Measurements from ENCODE around the gene TTC24.

Gene TTC24

DNA sequence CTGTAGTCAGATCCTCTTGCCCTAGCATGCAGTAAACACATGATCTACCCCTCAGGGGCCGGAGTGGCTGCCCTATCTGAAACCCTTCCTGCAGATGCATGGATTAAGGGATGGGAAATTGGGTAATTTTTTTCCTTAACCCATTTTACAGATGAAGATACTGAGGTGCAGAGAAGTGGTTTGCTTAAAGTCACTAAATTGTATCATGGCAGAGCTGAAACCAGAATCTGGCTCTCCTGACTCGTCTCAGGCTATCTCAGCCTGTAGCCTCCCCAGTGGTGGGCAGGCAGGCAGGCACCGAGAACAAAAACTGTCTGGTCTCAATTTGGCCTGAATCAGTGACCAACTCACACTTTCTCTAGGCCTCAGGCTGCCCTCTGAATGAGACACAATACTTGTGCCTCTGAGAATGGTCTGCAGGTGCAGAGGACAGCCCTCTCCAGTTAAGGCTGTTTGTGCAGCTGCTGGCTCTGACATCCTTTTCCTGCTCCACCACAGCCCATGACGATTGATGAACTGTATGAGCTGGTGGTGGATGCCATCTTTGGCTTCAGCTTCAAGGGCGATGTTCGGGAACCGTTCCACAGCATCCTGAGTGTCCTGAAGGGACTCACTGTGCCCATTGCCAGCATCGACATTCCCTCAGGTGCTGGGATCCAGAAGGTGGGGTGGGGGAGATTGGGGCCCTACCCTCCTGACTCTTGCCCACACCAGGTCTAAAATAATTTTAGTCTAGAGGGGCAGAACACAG lies 13.6 kb downstream of the TTC24 start:
- no peak for ATAC-seq (replicated peaks; ENCODE audit: extremely low read depth, poor library complexity, severe bottlenecking)
- Mint-ChIP-seq H3K27ac (ENCODE audit: low read depth) (peak overlapping the region; percentile 76), H3K36me3 (ENCODE audit: insufficient read depth) (peaks cover 23% of the 10 kb centered on the region), H3K4me1 (peaks cover 23% of the 10 kb centered on the region), H3K27me3 (no peaks in the 10 kb centered on the region), H3K9me3 (no peaks in the 10 kb centered on the region), H3K4me3 (peak overlapping the region; percentile 76)
- no peak for DNase-seq (ENCODE audit: low spot score in 2 of 2)

DNA sequence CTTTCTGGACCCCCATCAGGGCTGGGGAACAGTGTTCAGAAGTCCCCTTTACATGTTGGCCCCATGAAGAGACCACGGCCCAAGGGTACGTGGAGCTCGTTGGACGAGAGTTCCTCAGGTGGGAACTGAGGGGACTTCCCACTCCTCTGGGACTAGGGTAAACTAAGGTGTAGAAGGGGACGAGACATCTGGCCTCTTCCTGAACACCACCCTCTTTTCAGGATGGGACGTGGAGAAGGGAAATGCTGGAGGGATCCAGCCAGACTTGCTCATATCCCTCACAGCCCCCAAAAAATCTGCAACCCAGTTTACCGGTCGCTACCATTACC lies 14.1 kb downstream of the TTC24 start:
- Mint-ChIP-seq H3K4me1 (peaks cover 28% of the 10 kb centered on the region), H3K27me3 (no peaks in the 10 kb centered on the region), H3K4me3 (no peak overlapping the region), H3K36me3 (ENCODE audit: insufficient read depth) (peaks cover 27% of the 10 kb centered on the region), H3K27ac (ENCODE audit: low read depth) (no peak overlapping the region), H3K9me3 (no peaks in the 10 kb centered on the region)
- no peak for ATAC-seq (replicated peaks; ENCODE audit: extremely low read depth, poor library complexity, severe bottlenecking)
- DNase-seq (ENCODE audit: low spot score in 2 of 2) = no peak

DNA sequence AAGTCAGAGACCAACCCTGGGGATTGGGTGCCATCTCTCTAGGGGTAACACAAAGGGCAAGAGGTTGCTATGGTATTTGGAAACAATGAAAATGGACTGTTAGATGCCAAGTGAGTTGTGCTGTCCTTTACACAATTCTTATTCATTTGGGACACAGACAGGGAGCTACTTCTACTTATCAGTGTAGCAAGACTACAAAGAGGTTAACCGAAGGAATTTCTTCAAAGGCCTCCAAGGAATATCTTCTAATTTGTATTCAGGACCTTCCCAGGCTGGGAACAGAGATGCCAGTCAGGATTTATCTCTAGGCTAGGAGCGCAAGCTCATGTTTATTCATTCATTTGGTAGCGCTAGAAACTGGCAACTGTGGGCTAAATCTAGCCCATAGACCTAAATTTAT lies 14.7 kb downstream of the TTC24 start:
- DNase-seq (ENCODE audit: low spot score in 2 of 2) = no peak
- Mint-ChIP-seq H3K4me1 (peaks cover 30% of the 10 kb centered on the region), H3K36me3 (ENCODE audit: insufficient read depth) (peaks cover 28% of the 10 kb centered on the region), H3K27me3 (no peaks in the 10 kb centered on the region), H3K27ac (ENCODE audit: low read depth) (no peak overlapping the region), H3K4me3 (no peak overlapping the region), H3K9me3 (no peaks in the 10 kb centered on the region)
- ATAC-seq (replicated peaks; ENCODE audit: extremely low read depth, poor library complexity, severe bottlenecking) = no peak

DNA sequence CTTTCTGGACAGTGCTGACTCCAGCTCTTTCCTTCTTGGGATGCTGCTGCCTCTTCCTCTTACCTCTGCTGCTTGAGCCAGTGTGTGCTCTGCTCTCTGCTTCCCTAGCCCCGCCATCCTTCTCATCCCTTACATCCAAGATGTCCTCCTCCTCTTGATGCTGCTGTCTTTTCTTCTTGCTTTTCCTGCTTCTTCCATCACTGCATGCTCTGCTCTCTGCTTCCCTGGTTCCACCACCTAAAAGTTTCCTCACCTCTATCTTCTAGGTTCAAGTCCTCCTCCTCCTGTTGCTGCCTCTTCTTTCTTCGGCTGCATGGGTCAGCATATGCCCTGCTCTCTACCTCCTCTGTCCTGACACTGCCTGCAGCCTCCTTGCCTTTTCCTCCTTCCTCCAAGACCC lies 15.5 kb downstream of the TTC24 start:
- DNase-seq (ENCODE audit: low spot score in 2 of 2) = no peak
- H3K27me3 Mint-ChIP-seq = no peaks in the 10 kb centered on the region
- H3K27ac Mint-ChIP-seq (ENCODE audit: low read depth) = peak overlapping the region; percentile 1
- H3K9me3 Mint-ChIP-seq = no peaks in the 10 kb centered on the region
- no peak for ATAC-seq (replicated peaks; ENCODE audit: extremely low read depth, poor library complexity, severe bottlenecking)
- H3K36me3 Mint-ChIP-seq (ENCODE audit: insufficient read depth) = peaks cover 28% of the 10 kb centered on the region
- H3K4me1 Mint-ChIP-seq = peaks cover 30% of the 10 kb centered on the region
- H3K4me3 Mint-ChIP-seq = no peak overlapping the region

DNA sequence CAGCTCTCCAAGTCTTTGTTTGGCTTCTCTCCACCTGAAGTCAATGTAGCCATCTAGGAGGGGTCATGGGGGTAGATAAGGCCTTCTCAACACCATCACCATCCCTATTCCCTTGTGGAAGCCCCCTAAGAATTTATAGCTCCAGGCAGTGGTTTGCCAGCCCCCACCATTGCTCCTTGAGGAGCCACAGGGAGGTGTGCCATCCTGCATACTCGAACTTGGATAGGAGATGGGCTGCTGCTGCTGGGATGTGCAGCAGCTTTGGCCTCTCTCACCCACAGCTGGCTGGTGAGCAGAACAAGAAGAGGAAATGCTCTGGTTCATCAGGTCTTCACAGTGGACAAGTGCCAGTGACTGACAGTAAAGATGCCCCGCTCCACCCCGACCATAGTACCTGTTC lies 16.9 kb downstream of the TTC24 start:
- no peak overlapping the region for H3K27ac Mint-ChIP-seq (ENCODE audit: low read depth)
- no peak for ATAC-seq (replicated peaks; ENCODE audit: extremely low read depth, poor library complexity, severe bottlenecking)
- H3K27me3 Mint-ChIP-seq = no peaks in the 10 kb centered on the region
- H3K36me3 Mint-ChIP-seq (ENCODE audit: insufficient read depth) = peaks cover 31% of the 10 kb centered on the region
- H3K4me1 Mint-ChIP-seq = peaks cover 32% of the 10 kb centered on the region
- no peak for DNase-seq (ENCODE audit: low spot score in 2 of 2)
- H3K4me3 Mint-ChIP-seq = no peak overlapping the region
- no peaks in the 10 kb centered on the region for H3K9me3 Mint-ChIP-seq

DNA sequence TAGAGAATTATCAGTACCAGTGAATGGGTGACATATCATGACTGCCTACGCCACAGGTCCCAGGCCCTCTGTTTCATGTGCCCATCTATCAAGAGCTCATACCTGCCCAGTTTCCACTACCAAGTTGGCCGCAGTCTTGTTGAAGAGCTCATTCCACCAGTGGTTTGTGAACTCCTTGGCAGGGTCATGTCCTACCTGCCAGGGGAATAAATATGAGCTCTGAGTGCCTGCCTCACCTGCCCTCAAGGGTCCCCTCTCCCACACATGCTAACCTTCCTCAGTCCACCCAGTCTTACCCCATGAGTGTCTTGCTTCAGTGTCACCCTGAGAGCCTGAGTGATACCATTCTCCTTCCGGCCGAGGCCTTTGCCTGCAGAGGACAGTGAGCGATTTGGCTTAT lies 18.6 kb downstream of the TTC24 start:
- no peak overlapping the region for H3K4me3 Mint-ChIP-seq
- H3K36me3 Mint-ChIP-seq (ENCODE audit: insufficient read depth) = peaks cover 30% of the 10 kb centered on the region
- DNase-seq (ENCODE audit: low spot score in 2 of 2) (no peak), ATAC-seq (replicated peaks; ENCODE audit: extremely low read depth, poor library complexity, severe bottlenecking) (no peak)
- no peaks in the 10 kb centered on the region for H3K27me3 Mint-ChIP-seq
- no peak overlapping the region for H3K27ac Mint-ChIP-seq (ENCODE audit: low read depth)
- peaks cover 33% of the 10 kb centered on the region for H3K4me1 Mint-ChIP-seq
- no peaks in the 10 kb centered on the region for H3K9me3 Mint-ChIP-seq

DNA sequence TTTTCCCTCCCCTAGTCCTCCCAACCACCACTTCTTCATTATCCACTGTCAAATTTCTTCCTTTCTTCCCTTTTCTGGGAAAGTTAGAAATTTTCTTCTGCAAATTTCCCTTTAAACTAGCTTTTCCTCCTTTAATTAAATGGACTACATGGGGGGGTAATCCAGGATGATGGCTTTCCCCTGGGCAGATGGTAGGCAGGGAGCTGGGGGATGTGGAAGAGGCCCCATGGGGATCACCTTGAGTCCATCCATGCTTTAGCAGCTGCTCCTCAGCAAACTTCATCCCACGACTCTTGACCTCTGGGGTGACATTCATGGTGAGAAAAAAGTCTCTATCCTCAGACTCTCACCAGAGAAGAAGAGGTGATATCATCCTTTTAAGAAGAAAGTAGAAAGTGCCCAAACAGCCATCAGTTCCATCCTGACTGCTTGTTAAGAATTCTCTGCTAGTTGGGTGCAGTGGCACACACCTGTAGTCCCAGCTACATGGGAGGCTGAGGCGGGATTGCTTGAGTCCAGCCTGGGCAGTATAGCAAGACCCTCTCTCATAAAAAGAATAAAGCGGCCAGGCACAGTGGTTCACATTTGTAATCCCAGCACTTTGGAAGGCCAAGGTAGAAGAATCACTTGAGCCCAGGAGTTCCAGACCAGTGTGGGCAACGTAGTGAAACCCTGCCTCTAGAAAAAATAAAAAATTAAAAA lies 19.4 kb downstream of the TTC24 start:
- Mint-ChIP-seq H3K36me3 (ENCODE audit: insufficient read depth) (peaks cover 28% of the 10 kb centered on the region), H3K4me3 (no peak overlapping the region), H3K27ac (ENCODE audit: low read depth) (no peak overlapping the region), H3K9me3 (no peaks in the 10 kb centered on the region), H3K4me1 (peaks cover 33% of the 10 kb centered on the region), H3K27me3 (no peaks in the 10 kb centered on the region)
- ATAC-seq (replicated peaks; ENCODE audit: extremely low read depth, poor library complexity, severe bottlenecking) (no peak), DNase-seq (ENCODE audit: low spot score in 2 of 2) (no peak)

DNA sequence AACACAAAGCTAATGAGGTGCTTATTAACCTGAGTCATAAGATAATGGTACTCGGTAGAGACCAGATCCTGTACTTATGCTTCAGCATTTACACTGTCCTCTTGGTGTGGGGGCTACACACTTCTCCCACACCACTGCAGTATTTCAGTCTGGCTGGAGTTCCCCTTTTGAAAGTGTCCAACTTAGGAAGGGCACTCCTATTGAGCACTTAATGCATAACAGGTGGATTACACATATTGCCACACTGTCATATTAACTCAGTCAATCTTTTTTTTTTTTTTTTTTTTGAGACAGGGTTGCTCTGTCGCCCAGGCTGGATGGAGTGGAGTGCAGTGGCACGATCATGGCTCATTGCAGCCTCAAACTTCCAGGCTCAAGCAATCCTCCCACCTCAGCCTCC lies 20.3 kb downstream of the TTC24 start:
- ATAC-seq (replicated peaks; ENCODE audit: extremely low read depth, poor library complexity, severe bottlenecking) (peak; percentile 68), DNase-seq (ENCODE audit: low spot score in 2 of 2) (no peak)
- Mint-ChIP-seq H3K4me3 (no peak overlapping the region), H3K9me3 (no peaks in the 10 kb centered on the region), H3K36me3 (ENCODE audit: insufficient read depth) (peaks cover 25% of the 10 kb centered on the region), H3K4me1 (peaks cover 32% of the 10 kb centered on the region), H3K27ac (ENCODE audit: low read depth) (no peak overlapping the region), H3K27me3 (no peaks in the 10 kb centered on the region)

DNA sequence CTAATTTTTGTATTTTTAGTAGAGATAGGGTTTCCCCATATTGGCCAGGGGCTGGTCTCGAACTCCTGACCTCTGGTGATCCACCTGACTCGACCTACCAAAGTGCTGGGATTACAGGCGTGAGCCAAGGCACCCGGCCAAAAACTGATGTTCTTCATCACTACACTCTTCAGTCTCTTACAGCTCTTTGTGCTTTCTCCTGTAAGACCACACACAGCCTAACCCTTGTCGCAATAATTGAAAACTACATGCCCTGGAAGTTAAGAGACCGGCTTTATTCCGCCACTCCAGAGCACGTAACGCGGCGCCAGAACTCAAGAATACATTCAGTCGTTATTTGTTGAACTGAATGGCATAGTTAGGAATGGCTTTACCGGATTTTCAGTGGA lies 21.2 kb downstream of the TTC24 start:
- ATAC-seq (replicated peaks; ENCODE audit: extremely low read depth, poor library complexity, severe bottlenecking) = peak; percentile 26

DNA sequence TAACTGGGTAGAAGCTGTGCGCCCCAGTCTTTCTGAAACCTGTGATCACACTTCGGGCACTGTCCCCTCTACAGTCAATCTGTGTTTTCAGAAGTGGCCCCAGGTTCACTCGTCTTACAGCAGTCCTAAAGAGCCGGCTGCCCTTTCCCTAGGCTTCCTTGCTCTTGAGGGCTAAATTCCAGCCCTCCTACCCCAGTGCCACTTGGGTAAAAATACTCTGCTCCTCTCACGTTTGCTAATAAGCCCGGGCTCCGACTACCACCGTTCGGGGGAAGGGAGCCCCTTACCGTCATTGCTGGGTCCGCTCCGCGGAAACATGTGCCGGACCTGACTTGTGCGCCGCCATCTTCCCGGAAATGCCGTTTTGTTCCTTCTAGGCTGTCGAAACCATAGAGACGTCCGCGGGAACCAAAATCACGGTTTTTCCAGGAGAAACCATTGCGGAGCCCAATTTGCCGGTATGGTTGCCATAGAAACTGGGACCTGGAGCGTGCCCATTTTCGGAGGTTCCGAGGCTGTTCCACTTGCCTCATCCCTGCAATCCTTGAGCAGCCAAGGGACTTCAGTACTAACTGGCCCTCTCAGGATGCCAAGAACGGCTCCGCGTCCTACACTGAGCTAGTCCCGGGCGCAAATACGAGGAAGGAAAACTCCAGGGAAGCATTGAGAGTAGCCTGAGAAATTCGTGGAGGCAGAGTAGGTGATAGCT lies 21.8 kb downstream of the TTC24 start, which contains the start of gene GPATCH4:
TSS of gene GPATCH4 (minus strand) at position 358 of the 709 bp plus-strand sequence.
- peaks cover 26% of the 10 kb centered on the region for H3K4me1 Mint-ChIP-seq
- H3K9me3 Mint-ChIP-seq = no peaks in the 10 kb centered on the region
- ATAC-seq (replicated peaks; ENCODE audit: extremely low read depth, poor library complexity, severe bottlenecking) (peak; percentile 78), DNase-seq (ENCODE audit: low spot score in 2 of 2) (peak; percentile 44 to 51)
- H3K27me3 Mint-ChIP-seq = no peaks in the 10 kb centered on the region
- peak within 1 kb of the TSS; percentile 94 for H3K27ac Mint-ChIP-seq (ENCODE audit: low read depth)
- peaks cover 15% of the 10 kb centered on the region for H3K36me3 Mint-ChIP-seq (ENCODE audit: insufficient read depth)
- peak within 1 kb of the TSS; percentile 88 for H3K4me3 Mint-ChIP-seq

More for the DNA sequence above, 21.2 kb downstream of the TTC24 start:
- Mint-ChIP-seq H3K4me1 (peaks cover 26% of the 10 kb centered on the region), H3K27ac (ENCODE audit: low read depth) (peak overlapping the region; percentile 94), H3K9me3 (no peaks in the 10 kb centered on the region), H3K27me3 (no peaks in the 10 kb centered on the region), H3K4me3 (peak overlapping the region; percentile 88), H3K36me3 (ENCODE audit: insufficient read depth) (peaks cover 20% of the 10 kb centered on the region)
- no peak for DNase-seq (ENCODE audit: low spot score in 2 of 2)

DNA sequence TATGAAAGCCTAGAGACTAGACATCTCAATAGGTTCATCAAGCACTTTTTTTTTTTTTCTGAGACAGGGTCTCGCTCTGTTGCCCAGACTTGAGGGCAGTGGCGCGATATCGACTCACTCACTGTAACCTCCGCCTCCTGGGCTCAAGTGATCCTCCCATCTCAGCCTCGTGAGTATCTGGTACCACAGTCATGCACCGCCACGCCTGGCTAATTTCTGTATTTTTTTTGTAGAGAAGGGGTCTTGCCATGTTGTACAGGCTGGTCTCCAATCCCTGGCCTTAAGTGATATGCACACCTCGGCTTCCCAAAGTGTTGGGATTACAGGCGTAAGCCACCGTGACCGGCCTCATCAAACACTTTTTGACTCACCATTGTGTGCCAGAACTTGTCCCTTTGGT lies 22.4 kb downstream of the TTC24 start:
- peak overlapping the region; percentile 88 for H3K4me3 Mint-ChIP-seq
- ATAC-seq (replicated peaks; ENCODE audit: extremely low read depth, poor library complexity, severe bottlenecking) = no peak
- no peak for DNase-seq (ENCODE audit: low spot score in 2 of 2)
- H3K9me3 Mint-ChIP-seq = no peaks in the 10 kb centered on the region
- peak overlapping the region; percentile 94 for H3K27ac Mint-ChIP-seq (ENCODE audit: low read depth)
- peaks cover 14% of the 10 kb centered on the region for H3K36me3 Mint-ChIP-seq (ENCODE audit: insufficient read depth)
- H3K27me3 Mint-ChIP-seq = no peaks in the 10 kb centered on the region
- peaks cover 26% of the 10 kb centered on the region for H3K4me1 Mint-ChIP-seq

DNA sequence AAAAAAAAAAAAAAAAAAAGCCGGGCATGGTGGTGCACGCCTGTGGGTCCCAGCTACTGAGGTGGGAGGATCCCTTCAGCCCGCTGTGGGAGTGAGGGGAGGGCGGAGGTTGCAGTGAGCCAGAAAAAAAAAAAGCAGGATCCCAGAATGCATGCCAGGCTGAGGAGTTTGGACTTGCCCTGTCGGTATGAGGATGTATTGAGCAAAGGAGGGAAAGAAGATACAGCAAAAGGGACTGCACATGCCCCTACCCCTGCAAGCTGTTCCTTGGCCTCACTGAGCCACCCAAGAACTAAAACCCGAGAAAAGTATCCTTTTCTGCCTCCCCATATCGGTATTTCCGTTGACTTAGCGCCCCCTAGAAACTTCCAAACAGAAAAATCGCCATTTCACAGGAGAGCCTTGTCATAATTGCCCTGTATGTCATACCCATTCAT lies 23.1 kb downstream of the TTC24 start:
- Mint-ChIP-seq H3K27ac (ENCODE audit: low read depth) (no peak overlapping the region), H3K9me3 (no peaks in the 10 kb centered on the region), H3K36me3 (ENCODE audit: insufficient read depth) (peaks cover 11% of the 10 kb centered on the region), H3K27me3 (no peaks in the 10 kb centered on the region), H3K4me1 (peaks cover 26% of the 10 kb centered on the region), H3K4me3 (peak overlapping the region; percentile 88)
- DNase-seq (ENCODE audit: low spot score in 2 of 2) (no peak), ATAC-seq (replicated peaks; ENCODE audit: extremely low read depth, poor library complexity, severe bottlenecking) (no peak)
